A549 (cell line): ENCODE results near the gene C8B. TPM values are rescaled to one million over a fixed set of nuclear protein-coding genes. Genes with fewer than 3 reads are reported as not detected.

Source experiments
- ATAC-seq, 2 experiments: fragments of 200-7000 bp in 1 of 2; fragments of >200 bp in 1 of 2; cut with Nextera tagmentation in 1 of 2; cut with Tn5 transposase in 1 of 2; 3 replicates each; pipeline versions ENCODE4 v1.8.0 to v1.9.1; 2018 to 2020; ENCODE audit warnings: mild to moderate bottlenecking in 1 of 2, moderate library complexity in 1 of 2
- CTCF ChIA-PET: fragments of 300-600 bp; sonication (Branson Sonifier 250); formaldehyde crosslinking; extraction: SDS; loops from one replicate; lab custom pipeline; 2021; ENCODE audit warnings: antibody characterized with exemption, inconsistent platforms; lab: Yijun Ruan, JAX
- POLR2A ChIA-PET: fragments of 350-600 bp; formaldehyde crosslinking; extraction: SDS; loops from one replicate; lab custom pipeline; 2021; ENCODE audit warnings: antibody characterized with exemption, inconsistent platforms; lab: Yijun Ruan, JAX
- DNase-seq, 2 experiments: peaks; one replicate each; pipeline versions ENCODE4 v3.0.0 to v3.0.0-alpha.2; 2011 to 2016; ENCODE audit warnings: low read depth in 1 of 2, low spot score in 1 of 2
- FAIRE-seq: peaks from 2 replicates; lab custom pipeline; 2011; peaks lifted over from hg19 to GRCh38; lab: Jason Lieb, UNC
- H3K27ac ChIP-seq, 2 experiments: fragments of >200 bp; sonication (Bioruptor Twin); formaldehyde crosslinking; 3 replicates each; pipeline ENCODE4 v1.5.1; 2016 to 2017
- H3K4me1 ChIP-seq: fragments of >200 bp; sonication (Bioruptor Twin); formaldehyde crosslinking; 3 replicates; pipeline ENCODE4 v1.6.1; 2016
- H3K4me2 ChIP-seq: fragments of >200 bp; sonication (Bioruptor Twin); formaldehyde crosslinking; 3 replicates; pipeline ENCODE4 v1.6.1; 2016
- H3K4me3 ChIP-seq: fragments of >200 bp; sonication (Bioruptor Twin); formaldehyde crosslinking; 3 replicates; pipeline ENCODE4 v1.5.1; 2016
- H3K9me3 ChIP-seq: fragments of >200 bp; sonication (Bioruptor Twin); formaldehyde crosslinking; 3 replicates; pipeline ENCODE4 v1.6.1; 2016
- BHLHE40 ChIP-seq: IDR thresholded peaks from 2 replicates; pipeline ENCODE4 v1.6.1; 2012; ENCODE audit warnings: low read depth, low read length, inconsistent platforms
- CBX8 ChIP-seq: fragments of 200-600 bp; sonication (generic); IDR thresholded peaks from 2 replicates; pipeline ENCODE4 v1.6.1; 2016
- EHF ChIP-seq: fragments of 250-450 bp; sonication (Bioruptor Pico); IDR thresholded peaks from 2 replicates; pipeline ENCODE4 v1.5.0; 2020; ENCODE audit warnings: mild to moderate bottlenecking
- EP300 ChIP-seq, 2 experiments: fragments of >200 bp; sonication (Bioruptor Twin); formaldehyde crosslinking; IDR thresholded peaks; 2 replicates in 1 of 2; 3 replicates in 1 of 2; pipeline ENCODE4 v1.6.1; 2016 to 2017
- HOXA7 ChIP-seq: fragments of 250-450 bp; sonication (Bioruptor Pico); IDR thresholded peaks from 2 replicates; pipeline ENCODE4 v1.5.0; 2020; ENCODE audit warnings: mild to moderate bottlenecking, moderate library complexity
- HOXB5 ChIP-seq: fragments of 250-450 bp; sonication (Bioruptor Pico); IDR thresholded peaks from 2 replicates; pipeline ENCODE4 v1.5.0; 2020; ENCODE audit warnings: mild to moderate bottlenecking, moderate library complexity
- JUN ChIP-seq, 2 experiments: fragments of >200 bp; sonication (Bioruptor Twin); formaldehyde crosslinking; IDR thresholded peaks; 2 replicates in 1 of 2; 3 replicates in 1 of 2; pipeline ENCODE4 v1.6.1; 2016 to 2017
- JUNB ChIP-seq: fragments of >200 bp; sonication (Bioruptor Twin); formaldehyde crosslinking; IDR thresholded peaks from 2 replicates; pipeline ENCODE4 v1.6.1; 2016
- KDM5A ChIP-seq: fragments of 200-600 bp; sonication (generic); IDR thresholded peaks from 2 replicates; pipeline ENCODE4 v1.6.1; 2016; ENCODE audit warnings: antibody characterized with exemption, mild to moderate bottlenecking
- MAFK ChIP-seq: fragments of 450-650 bp; IDR thresholded peaks from 2 replicates; pipeline ENCODE4 v1.6.1; 2014; ENCODE audit not compliant: partially characterized antibody
- NR3C1 ChIP-seq: fragments of >200 bp; sonication (Bioruptor Twin); formaldehyde crosslinking; IDR thresholded peaks from 3 replicates; pipeline ENCODE4 v1.6.1; 2017
- RARB ChIP-seq: fragments of 250-450 bp; sonication (Bioruptor Pico); IDR thresholded peaks from 2 replicates; pipeline ENCODE4 v1.8.0; 2021; ENCODE audit warnings: mild to moderate bottlenecking, moderate library complexity
- RCOR1 ChIP-seq: fragments of 150-350 bp; IDR thresholded peaks from 2 replicates; pipeline ENCODE4 v1.6.1; 2014; ENCODE audit warnings: antibody characterized with exemption, low read length, low read depth
- RFX5 ChIP-seq: fragments of 450-650 bp; IDR thresholded peaks from 2 replicates; pipeline ENCODE4 v1.7.1; 2014; ENCODE audit warnings: antibody characterized with exemption, mild to moderate bottlenecking, moderate library complexity
- RNF2 ChIP-seq: fragments of 200-600 bp; sonication (generic); IDR thresholded peaks from 2 replicates; pipeline ENCODE4 v1.6.1; 2016; ENCODE audit warnings: low read depth, mild to moderate bottlenecking, antibody characterized with exemption, moderate library complexity, borderline replicate concordance
- ZNF302 ChIP-seq: fragments of 250-450 bp; sonication (Bioruptor Pico); IDR thresholded peaks from 2 replicates; pipeline ENCODE4 v1.9.0; 2021; ENCODE audit warnings: inconsistent platforms, mild to moderate bottlenecking, moderate library complexity
- WGBS: methylation state at CpG from one replicate; pipeline ENCODE4 v1.1.6; 2017; ENCODE audit errors: missing lambda C conversion rate; 5-methylcytosine and 5-hydroxymethylcytosine counted together
- polyA plus RNA-seq, 4 experiments: library from polyadenylated mRNA; depleted of rRNA in 3 of 4; stranded (reverse); fragments of >200 nt; fragmentation: RNase III in 1 of 4; extraction: RNeasy Plus Mini Kit Qiagen cat#74134 plus additional on column Dnase treatment in 1 of 4; gene quantifications; 2 replicates in 3 of 4; 3 replicates in 1 of 4; pipeline ENCODE4 v1.2.3, GENCODE V29; 2011 to 2017
- TF ChIP-seq, protein P1 (sequence below): fragments of 200-600 bp; sonication (generic); IDR thresholded peaks from 2 replicates; pipeline ENCODE4 v1.6.1; 2016; ENCODE audit warnings: antibody characterized with exemption, mild to moderate bottlenecking, moderate library complexity
- TF ChIP-seq, protein P2 (sequence below): fragments of 150-350 bp; IDR thresholded peaks from 2 replicates; pipeline ENCODE4 v1.6.1; 2014; ENCODE audit warnings: low read depth, mild to moderate bottlenecking, low read length
- TF ChIP-seq, protein P3 (sequence below): IDR thresholded peaks from 2 replicates; pipeline ENCODE4 v1.6.1; 2012
- TF ChIP-seq, protein P4 (sequence below): IDR thresholded peaks from 2 replicates; pipeline ENCODE4 v1.6.1; 2012
- TF ChIP-seq, protein P5 (sequence below): fragments of 250-450 bp; sonication (Bioruptor Pico); IDR thresholded peaks from 2 replicates; pipeline ENCODE4 v1.5.0; 2020; ENCODE audit warnings: low read depth, mild to moderate bottlenecking, moderate library complexity

The C8B gene
- polyA plus RNA-seq, 2 of the 4 experiments (the other 2 are of a cell fraction), result not detected

DNA sequence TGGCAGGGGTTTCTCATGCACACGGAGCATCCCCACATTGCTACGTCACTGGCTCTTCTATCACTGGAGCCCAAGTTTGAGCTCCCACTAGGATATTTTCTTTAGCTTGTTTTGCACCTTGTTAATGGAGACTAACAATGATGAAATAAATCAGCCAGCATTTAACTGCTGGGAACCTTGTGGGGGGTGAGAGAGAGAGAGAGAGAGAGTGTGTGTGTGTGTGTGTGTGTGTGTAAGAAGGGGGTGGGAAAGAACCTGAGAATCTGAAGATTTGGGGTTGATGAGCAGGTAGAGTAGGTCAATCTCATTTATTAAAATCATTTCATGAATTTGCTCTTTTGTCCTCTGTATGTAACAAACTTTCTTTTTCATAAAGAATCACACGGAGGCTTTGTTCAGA is 624 bp downstream of the C8B start:
- DNase-seq (no peak), ATAC-seq (no peak), FAIRE-seq (no peak)
- Histone ChIP-seq H3K9me3 (no peaks in the 10 kb centered on the region), H3K4me3 (no peak overlapping the region), H3K4me2 (no peak overlapping the region), H3K27ac (no peak overlapping the region), H3K4me1 (no peaks in the 10 kb centered on the region)
- ChIA-PET POLR2A (no interaction called here), CTCF (no interaction called here)
- WGBS, result 48% methylated on average over 3 of the region's 3 CpGs
- no peak for TF ChIP-seq RCOR1
- TF ChIP-seq, protein P1, sequence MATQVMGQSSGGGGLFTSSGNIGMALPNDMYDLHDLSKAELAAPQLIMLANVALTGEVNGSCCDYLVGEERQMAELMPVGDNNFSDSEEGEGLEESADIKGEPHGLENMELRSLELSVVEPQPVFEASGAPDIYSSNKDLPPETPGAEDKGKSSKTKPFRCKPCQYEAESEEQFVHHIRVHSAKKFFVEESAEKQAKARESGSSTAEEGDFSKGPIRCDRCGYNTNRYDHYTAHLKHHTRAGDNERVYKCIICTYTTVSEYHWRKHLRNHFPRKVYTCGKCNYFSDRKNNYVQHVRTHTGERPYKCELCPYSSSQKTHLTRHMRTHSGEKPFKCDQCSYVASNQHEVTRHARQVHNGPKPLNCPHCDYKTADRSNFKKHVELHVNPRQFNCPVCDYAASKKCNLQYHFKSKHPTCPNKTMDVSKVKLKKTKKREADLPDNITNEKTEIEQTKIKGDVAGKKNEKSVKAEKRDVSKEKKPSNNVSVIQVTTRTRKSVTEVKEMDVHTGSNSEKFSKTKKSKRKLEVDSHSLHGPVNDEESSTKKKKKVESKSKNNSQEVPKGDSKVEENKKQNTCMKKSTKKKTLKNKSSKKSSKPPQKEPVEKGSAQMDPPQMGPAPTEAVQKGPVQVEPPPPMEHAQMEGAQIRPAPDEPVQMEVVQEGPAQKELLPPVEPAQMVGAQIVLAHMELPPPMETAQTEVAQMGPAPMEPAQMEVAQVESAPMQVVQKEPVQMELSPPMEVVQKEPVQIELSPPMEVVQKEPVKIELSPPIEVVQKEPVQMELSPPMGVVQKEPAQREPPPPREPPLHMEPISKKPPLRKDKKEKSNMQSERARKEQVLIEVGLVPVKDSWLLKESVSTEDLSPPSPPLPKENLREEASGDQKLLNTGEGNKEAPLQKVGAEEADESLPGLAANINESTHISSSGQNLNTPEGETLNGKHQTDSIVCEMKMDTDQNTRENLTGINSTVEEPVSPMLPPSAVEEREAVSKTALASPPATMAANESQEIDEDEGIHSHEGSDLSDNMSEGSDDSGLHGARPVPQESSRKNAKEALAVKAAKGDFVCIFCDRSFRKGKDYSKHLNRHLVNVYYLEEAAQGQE, result no peak
- no peak for TF ChIP-seq HOXB5 (CRISPR knock-in tag)
- TF ChIP-seq RNF2, result no peak
- TF ChIP-seq, protein P2, sequence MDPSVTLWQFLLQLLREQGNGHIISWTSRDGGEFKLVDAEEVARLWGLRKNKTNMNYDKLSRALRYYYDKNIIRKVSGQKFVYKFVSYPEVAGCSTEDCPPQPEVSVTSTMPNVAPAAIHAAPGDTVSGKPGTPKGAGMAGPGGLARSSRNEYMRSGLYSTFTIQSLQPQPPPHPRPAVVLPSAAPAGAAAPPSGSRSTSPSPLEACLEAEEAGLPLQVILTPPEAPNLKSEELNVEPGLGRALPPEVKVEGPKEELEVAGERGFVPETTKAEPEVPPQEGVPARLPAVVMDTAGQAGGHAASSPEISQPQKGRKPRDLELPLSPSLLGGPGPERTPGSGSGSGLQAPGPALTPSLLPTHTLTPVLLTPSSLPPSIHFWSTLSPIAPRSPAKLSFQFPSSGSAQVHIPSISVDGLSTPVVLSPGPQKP, result no peak
- TF ChIP-seq KDM5A, result no peak

DNA sequence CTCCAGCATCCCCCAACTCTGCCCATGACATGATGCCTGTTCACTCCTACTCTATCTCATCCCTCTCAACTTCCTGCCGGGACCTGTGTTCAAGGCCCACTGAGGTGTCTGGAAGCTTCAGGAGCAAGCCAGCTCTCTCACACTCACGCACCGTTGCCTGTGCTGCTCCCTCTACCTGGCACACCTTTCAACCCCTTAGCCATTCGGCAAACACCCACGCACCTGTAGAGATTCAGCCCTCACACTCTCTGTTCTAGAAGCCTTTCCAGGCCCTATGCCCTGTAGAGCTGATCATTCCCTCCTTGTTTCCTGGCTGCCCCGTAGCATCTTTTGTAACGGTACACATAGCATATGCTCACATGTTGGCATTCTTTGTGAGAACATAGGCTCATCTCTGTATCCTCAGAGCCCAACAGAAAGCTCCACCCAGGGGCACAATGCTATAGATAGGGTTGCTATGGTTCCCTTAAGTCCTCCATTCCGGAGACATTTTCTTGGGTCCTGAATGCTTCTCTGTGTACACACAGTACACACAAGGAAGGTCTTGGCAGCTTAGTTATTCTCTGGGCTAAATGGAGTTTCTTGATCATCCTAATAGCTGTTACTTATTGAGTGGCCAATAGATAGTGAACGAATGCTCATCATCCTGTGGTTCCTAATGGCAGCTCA is 1.3 kb downstream of the C8B start:
- DNase-seq (no peak), FAIRE-seq (no peak), ATAC-seq (no peak)
- H3K4me3 ChIP-seq, result no peak overlapping the region
- H3K27ac ChIP-seq, result no peak overlapping the region
- POLR2A ChIA-PET, result no interaction called here
- H3K4me2 ChIP-seq, result no peak overlapping the region
- CTCF ChIA-PET, result no interaction called here
- 14% methylated on average over 9 of the region's 9 CpGs for WGBS
- no peaks in the 10 kb centered on the region for H3K9me3 ChIP-seq
- TF ChIP-seq CBX8 (no peak), RCOR1 (no peak), EHF (CRISPR knock-in tag) (no peak), JUN (IDR thresholded peaks at IDR 0.05) (no peak), BHLHE40 (no peak), EP300 (IDR thresholded peaks at IDR 0.05) (no peak), NR3C1 (no peak), MAFK (no peak), RFX5 (no peak), JUNB (no peak), ZNF302 (CRISPR knock-in tag) (no peak), RARB (CRISPR knock-in tag) (no peak), HOXA7 (CRISPR knock-in tag) (no peak)
- TF ChIP-seq, protein P3, sequence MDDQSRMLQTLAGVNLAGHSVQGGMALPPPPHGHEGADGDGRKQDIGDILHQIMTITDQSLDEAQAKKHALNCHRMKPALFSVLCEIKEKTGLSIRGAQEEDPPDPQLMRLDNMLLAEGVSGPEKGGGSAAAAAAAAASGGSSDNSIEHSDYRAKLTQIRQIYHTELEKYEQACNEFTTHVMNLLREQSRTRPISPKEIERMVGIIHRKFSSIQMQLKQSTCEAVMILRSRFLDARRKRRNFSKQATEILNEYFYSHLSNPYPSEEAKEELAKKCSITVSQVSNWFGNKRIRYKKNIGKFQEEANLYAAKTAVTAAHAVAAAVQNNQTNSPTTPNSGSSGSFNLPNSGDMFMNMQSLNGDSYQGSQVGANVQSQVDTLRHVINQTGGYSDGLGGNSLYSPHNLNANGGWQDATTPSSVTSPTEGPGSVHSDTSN, result no peak
- TF ChIP-seq, protein P4, sequence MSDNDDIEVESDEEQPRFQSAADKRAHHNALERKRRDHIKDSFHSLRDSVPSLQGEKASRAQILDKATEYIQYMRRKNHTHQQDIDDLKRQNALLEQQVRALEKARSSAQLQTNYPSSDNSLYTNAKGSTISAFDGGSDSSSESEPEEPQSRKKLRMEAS, result no peak
- TF ChIP-seq, protein P5, sequence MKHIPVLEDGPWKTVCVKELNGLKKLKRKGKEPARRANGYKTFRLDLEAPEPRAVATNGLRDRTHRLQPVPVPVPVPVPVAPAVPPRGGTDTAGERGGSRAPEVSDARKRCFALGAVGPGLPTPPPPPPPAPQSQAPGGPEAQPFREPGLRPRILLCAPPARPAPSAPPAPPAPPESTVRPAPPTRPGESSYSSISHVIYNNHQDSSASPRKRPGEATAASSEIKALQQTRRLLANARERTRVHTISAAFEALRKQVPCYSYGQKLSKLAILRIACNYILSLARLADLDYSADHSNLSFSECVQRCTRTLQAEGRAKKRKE (CRISPR knock-in tag), result no peak
- TF ChIP-seq, all 56 proteins: peak for 0
- no peaks in the 10 kb centered on the region for H3K4me1 ChIP-seq
